PC-3 (cell line): Measurements from ENCODE around the gene MRPS10. TPM values are rescaled to one million over a fixed set of nuclear protein-coding genes. Genes with fewer than 3 reads are reported as not detected.

Experiments used
- ATAC-seq: fragments of 200-7000 bp; cut with Tn5 transposase; 2 replicates; pipeline ENCODE4 v1.9.1; 2020; ENCODE audit warnings: mild to moderate bottlenecking, moderate library complexity
- BruUV-seq: library from RNA; stranded (reverse); fragments of 400-500 nt; replicated peaks from 2 replicates; lab custom pipeline; 2021; lab: Mats Ljungman, UMichigan
- CTCF ChIA-PET: fragments of 300-600 bp; sonication (Branson Sonifier 250); formaldehyde crosslinking; loops from one replicate; lab custom pipeline; 2022; ENCODE audit warnings: antibody characterized with exemption; lab: Charles Lee
- POLR2A ChIA-PET: fragments of 300-600 bp; sonication (Branson Sonifier 250); formaldehyde crosslinking; loops from one replicate; lab custom pipeline; 2022; ENCODE audit warnings: antibody characterized with exemption; ENCODE audit not compliant: unreplicated experiment; lab: Charles Lee
- DNase-seq: peaks from one replicate; pipeline ENCODE4 v3.0.0-alpha.2; 2015
- H2AFZ ChIP-seq: fragments of 300-600 bp; sonication (generic); 2 replicates; pipeline ENCODE4 v1.6.0; 2016; ENCODE audit warnings: antibody characterized with exemption, low read length
- H3F3A ChIP-seq: fragments of 300-600 bp; sonication (generic); one replicate; pipeline ENCODE4 v1.6.0; 2017; ENCODE audit warnings: antibody characterized with exemption, low read length, control low read depth, mild to moderate bottlenecking; ENCODE audit not compliant: unreplicated experiment
- H3K27ac ChIP-seq: fragments of 300-600 bp; sonication (generic); 2 replicates; pipeline ENCODE4 v1.5.1; 2016; ENCODE audit warnings: mild to moderate bottlenecking, low read length
- H3K27me3 ChIP-seq: fragments of 300-600 bp; sonication (generic); 2 replicates; pipeline ENCODE4 v1.6.1; 2016; ENCODE audit warnings: low read length, mixed read lengths
- H3K36me3 ChIP-seq: fragments of 300-600 bp; sonication (generic); 2 replicates; pipeline ENCODE4 v1.6.1; 2016; ENCODE audit warnings: low read depth, mixed run types, low read length, mixed read lengths
- H3K4me1 ChIP-seq: fragments of 300-600 bp; sonication (generic); 2 replicates; pipeline ENCODE4 v1.5.1; 2016; ENCODE audit warnings: low read length; ENCODE audit not compliant: insufficient read depth
- H3K4me2 ChIP-seq: fragments of 300-600 bp; sonication (generic); 2 replicates; pipeline ENCODE4 v1.6.0; 2016; ENCODE audit warnings: low read length
- H3K4me3 ChIP-seq: fragments of 300-600 bp; sonication (generic); 2 replicates; pipeline ENCODE4 v1.5.1; 2016; ENCODE audit warnings: mild to moderate bottlenecking, low read length, mixed read lengths
- H3K79me2 ChIP-seq: fragments of 300-600 bp; sonication (generic); 2 replicates; pipeline ENCODE4 v1.6.1; 2017; ENCODE audit warnings: low read length, mixed read lengths
- H3K9ac ChIP-seq: fragments of 300-600 bp; sonication (generic); 2 replicates; pipeline ENCODE4 v1.6.0; 2016; ENCODE audit warnings: mild to moderate bottlenecking, low read length
- H3K9me2 ChIP-seq: fragments of 300-600 bp; sonication (generic); replicated peaks from 2 replicates; pipeline ENCODE4 v1.6.1; 2016; ENCODE audit warnings: mixed run types, low read length, mixed read lengths
- H3K9me3 ChIP-seq: fragments of 300-600 bp; sonication (generic); 2 replicates; pipeline ENCODE4 v1.6.1; 2016; ENCODE audit warnings: low read length, mixed read lengths
- H4K20me1 ChIP-seq: fragments of 300-600 bp; sonication (generic); 2 replicates; pipeline ENCODE4 v1.6.1; 2016; ENCODE audit warnings: low read length, mixed read lengths
- CTCF ChIP-seq: fragments of 300-600 bp; sonication (generic); conservative IDR thresholded peaks from 2 replicates; pipeline ENCODE4 v1.5.1; 2017; ENCODE audit warnings: antibody characterized with exemption, low read depth, mild to moderate bottlenecking, low read length
- EZH2 ChIP-seq: fragments of 300-600 bp; sonication (generic); IDR thresholded peaks from one replicate; pipeline ENCODE4 v1.6.1; 2017; ENCODE audit warnings: antibody characterized with exemption, mild to moderate bottlenecking, low read length; ENCODE audit not compliant: unreplicated experiment
- EZH2phosphoT487 ChIP-seq: fragments of 300-600 bp; sonication (generic); IDR thresholded peaks from 2 replicates; pipeline ENCODE4 v1.6.1; 2018; ENCODE audit warnings: mild to moderate bottlenecking, antibody characterized with exemption, low read length, borderline replicate concordance
- intact Hi-C: fragments of 100-400 bp; cut with micrococcal nuclease; formaldehyde crosslinking; loops from 2 replicates; pipeline ENCODE4 v1.9.0; 2023
- total RNA-seq: library from RNA; depleted of rRNA; stranded (reverse); fragments of >200 nt; gene quantifications from 2 replicates; pipeline ENCODE4 v1.2.3, GENCODE V29; 2014

MRPS10 gene
- total RNA-seq, 1 experiment from 2014 or later: 82.1 TPM

- peak overlapping the region; percentile 91 for H3K9ac ChIP-seq
- peaks cover 11% of the 10 kb centered on the region for H3K36me3 ChIP-seq
- H3K9me2 ChIP-seq: no peaks in the 10 kb centered on the region
- CTCF ChIA-PET: interaction anchor here (0.7 kb wide), 1 partner anchor 347 kb away, joined by 5 read pairs; no protein-coding TSS in a partner anchor
- peaks cover 93% of the 10 kb centered on the region for H3K4me1 ChIP-seq
- peak overlapping the region; percentile 98 for H3K27ac ChIP-seq
- peaks cover 25% of the 10 kb centered on the region for H3K79me2 ChIP-seq
- DNase-seq (no peak), ATAC-seq (no peak)
- no peak overlapping the region for H2AFZ ChIP-seq
- no peaks in the 10 kb centered on the region for H3K27me3 ChIP-seq
- POLR2A ChIA-PET: no interaction called here
- BruUV-seq: no TSS peak
- no peaks in the 10 kb centered on the region for H4K20me1 ChIP-seq
- peak overlapping the region; percentile 85 for H3K4me2 ChIP-seq
- peak overlapping the region; percentile 60 for H3K4me3 ChIP-seq
- H3K9me3 ChIP-seq: no peaks in the 10 kb centered on the region
- no peak for TF ChIP-seq EZH2
- TF ChIP-seq CTCF: no peak
- no peak for TF ChIP-seq EZH2phosphoT487
- intact Hi-C loops: loop anchor here (10.0 kb wide), 1 partner anchor 441 kb away; the partner anchor contains the start of genes PRICKLE4 and TOMM6
- peaks cover 22% of the 10 kb centered on the region for H3F3A ChIP-seq
These were observed 7.8 kb upstream of the MRPS10 start for GRCh38 chr6:42225419-42225818.

- ATAC-seq: no peak
- peak overlapping the region; percentile 98 for H3K27ac ChIP-seq
- no peaks in the 10 kb centered on the region for H3K9me2 ChIP-seq
- peak overlapping the region; percentile 60 for H3K4me3 ChIP-seq
- peaks cover 94% of the 10 kb centered on the region for H3K4me1 ChIP-seq
- H3F3A ChIP-seq: peaks cover 22% of the 10 kb centered on the region
- no peak for TF ChIP-seq EZH2
- no peak for TF ChIP-seq EZH2phosphoT487
- no peak for TF ChIP-seq CTCF
- POLR2A ChIA-PET: no interaction called here
- CTCF ChIA-PET: no interaction called here
- no peak for DNase-seq
- TSS peak; percentile 80 for BruUV-seq
- H3K27me3 ChIP-seq: no peaks in the 10 kb centered on the region
- H3K36me3 ChIP-seq: peaks cover 11% of the 10 kb centered on the region
- peak overlapping the region; percentile 85 for H3K4me2 ChIP-seq
- no peak overlapping the region for H2AFZ ChIP-seq
- no peaks in the 10 kb centered on the region for H3K9me3 ChIP-seq
- no peaks in the 10 kb centered on the region for H4K20me1 ChIP-seq
- peak overlapping the region; percentile 91 for H3K9ac ChIP-seq
- H3K79me2 ChIP-seq: peaks cover 25% of the 10 kb centered on the region
- intact Hi-C loops: loop anchor here (10.0 kb wide), 1 partner anchor 440 kb away; the partner anchor contains the start of genes PRICKLE4 and TOMM6
These were observed 7.3 kb upstream of the MRPS10 start for GRCh38 chr6:42225029-42225339.

GRCh38 chr6:42224222-42225028, 6.8 kb upstream of the MRPS10 start:
- ATAC-seq: peak; percentile 39
- TSS peak; percentile 10 for BruUV-seq
- CTCF ChIA-PET: interaction anchor here (0.7 kb wide), 1 partner anchor 10 kb away, joined by 5 read pairs; no protein-coding TSS in a partner anchor
- peak overlapping the region; percentile 98 for H3K27ac ChIP-seq
- peak overlapping the region; percentile 85 for H3K4me2 ChIP-seq
- H4K20me1 ChIP-seq: no peaks in the 10 kb centered on the region
- H3K9ac ChIP-seq: peak overlapping the region; percentile 91
- H3K4me3 ChIP-seq: peak overlapping the region; percentile 60
- H3F3A ChIP-seq: peaks cover 22% of the 10 kb centered on the region
- no peaks in the 10 kb centered on the region for H3K9me2 ChIP-seq
- intact Hi-C loops: loop anchor here (10.0 kb wide), 1 partner anchor 440 kb away; the partner anchor contains the start of genes PRICKLE4 and TOMM6
- no peak overlapping the region for H2AFZ ChIP-seq
- peak; percentile 99 for DNase-seq
- TF ChIP-seq CTCF: no peak
- no peak for TF ChIP-seq EZH2phosphoT487
- TF ChIP-seq EZH2: no peak
- POLR2A ChIA-PET: interaction anchor here (0.6 kb wide), 1 partner anchor 11 kb away, joined by 4 read pairs; no protein-coding TSS in a partner anchor
- peaks cover 91% of the 10 kb centered on the region for H3K4me1 ChIP-seq
- no peaks in the 10 kb centered on the region for H3K9me3 ChIP-seq
- peaks cover 11% of the 10 kb centered on the region for H3K36me3 ChIP-seq
- no peaks in the 10 kb centered on the region for H3K27me3 ChIP-seq
- peaks cover 20% of the 10 kb centered on the region for H3K79me2 ChIP-seq
